Measurements from ENCODE around the gene PPP1R1B.

PPP1R1B gene

DNA sequence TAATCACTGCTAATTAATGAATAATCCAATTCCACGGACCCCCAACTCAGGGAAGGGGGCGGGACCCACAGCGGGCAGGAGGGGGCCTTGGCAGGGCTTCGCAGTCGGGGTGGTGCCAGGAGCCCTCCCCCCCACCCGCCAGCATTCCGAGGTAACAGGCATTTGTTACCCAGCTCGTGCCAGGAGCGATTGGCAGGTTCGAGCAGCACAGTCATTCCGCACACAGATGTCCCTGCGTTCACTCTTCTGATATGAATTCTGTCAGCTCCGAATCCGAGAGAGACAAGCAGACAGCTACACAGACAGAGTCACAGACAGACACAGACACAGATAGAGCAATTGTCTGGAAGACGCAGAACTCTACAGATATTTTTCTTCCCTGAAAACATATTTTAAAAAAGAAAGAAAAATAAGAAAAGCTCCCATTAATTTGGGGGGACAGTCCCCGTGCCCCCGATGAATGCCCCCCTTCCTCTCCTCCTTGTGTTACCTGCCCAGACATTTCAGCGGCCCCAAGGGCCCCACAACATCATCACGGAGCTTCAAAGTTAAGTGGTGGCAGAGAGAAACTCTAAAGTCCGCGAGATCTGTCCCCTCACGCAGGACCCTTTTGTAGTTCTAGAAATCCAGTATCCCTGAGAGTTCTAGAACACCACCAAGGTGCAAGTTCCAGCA lies 29.2 kb upstream of the PPP1R1B start:
- TF ChIP-seq CTCF (IDR thresholded peaks at IDR 0.05; ENCODE audit: borderline replicate concordance, insufficient read depth, low read depth, low read length): no peak

GRCh38 chr17:39598047-39598481 lies 28.7 kb upstream of the PPP1R1B start:
- no peak overlapping the region for H3K4me3 ChIP-seq (ENCODE audit: low read depth, low read length)
- no peak for TF ChIP-seq CTCF (IDR thresholded peaks at IDR 0.05; ENCODE audit: borderline replicate concordance, insufficient read depth, low read depth, low read length)

More for the DNA sequence above, 29.2 kb upstream of the PPP1R1B start:
- no peak overlapping the region for H3K4me3 ChIP-seq (ENCODE audit: low read depth, low read length)

- no peak overlapping the region for H3K4me3 ChIP-seq (ENCODE audit: low read depth, low read length)
- TF ChIP-seq CTCF (IDR thresholded peaks at IDR 0.05; ENCODE audit: borderline replicate concordance, insufficient read depth, low read depth, low read length): no peak
Measured at GRCh38 chr17:39598630-39599003, 28.1 kb upstream of the PPP1R1B start.

DNA sequence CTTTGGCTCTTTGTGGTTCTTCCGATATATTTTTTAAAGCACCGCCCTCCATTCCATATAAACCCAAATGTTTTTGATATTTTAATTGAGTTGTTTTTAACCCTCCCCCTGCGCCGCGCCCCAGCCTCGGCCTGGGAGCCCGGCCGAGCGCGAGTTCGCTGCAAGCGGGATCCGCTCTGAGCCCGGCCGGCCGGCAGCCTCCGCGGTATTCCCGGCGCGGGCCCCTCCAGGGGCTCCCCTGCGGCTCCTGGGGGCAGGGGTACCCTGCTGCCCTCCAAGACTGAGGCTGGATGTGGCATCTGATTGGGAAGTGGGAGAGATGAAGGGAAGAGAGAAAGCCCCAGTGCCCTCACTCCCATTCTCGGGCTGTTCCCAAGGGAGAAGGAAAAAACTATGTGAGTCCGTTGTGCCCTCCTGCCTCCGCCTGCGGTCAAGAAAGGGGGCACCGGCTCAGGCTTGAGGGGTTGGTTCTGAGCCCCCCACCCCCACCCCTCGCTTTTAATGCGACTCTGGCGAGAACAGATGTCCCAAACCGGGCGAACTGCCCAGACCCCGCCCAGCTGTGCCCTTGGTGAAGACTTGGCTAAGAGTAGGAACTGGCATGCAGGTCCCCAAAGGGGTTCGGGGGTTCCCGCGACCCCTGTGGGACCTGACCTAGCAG lies 27.6 kb upstream of the PPP1R1B start:
- no peak overlapping the region for H3K4me3 ChIP-seq (ENCODE audit: low read depth, low read length)
- TF ChIP-seq CTCF (IDR thresholded peaks at IDR 0.05; ENCODE audit: borderline replicate concordance, insufficient read depth, low read depth, low read length): no peak

- H3K4me3 ChIP-seq (ENCODE audit: low read depth, low read length): no peak overlapping the region
- TF ChIP-seq CTCF (IDR thresholded peaks at IDR 0.05; ENCODE audit: borderline replicate concordance, insufficient read depth, low read depth, low read length): no peak
Measured at GRCh38 chr17:39599665-39600231, 27.0 kb upstream of the PPP1R1B start.

DNA sequence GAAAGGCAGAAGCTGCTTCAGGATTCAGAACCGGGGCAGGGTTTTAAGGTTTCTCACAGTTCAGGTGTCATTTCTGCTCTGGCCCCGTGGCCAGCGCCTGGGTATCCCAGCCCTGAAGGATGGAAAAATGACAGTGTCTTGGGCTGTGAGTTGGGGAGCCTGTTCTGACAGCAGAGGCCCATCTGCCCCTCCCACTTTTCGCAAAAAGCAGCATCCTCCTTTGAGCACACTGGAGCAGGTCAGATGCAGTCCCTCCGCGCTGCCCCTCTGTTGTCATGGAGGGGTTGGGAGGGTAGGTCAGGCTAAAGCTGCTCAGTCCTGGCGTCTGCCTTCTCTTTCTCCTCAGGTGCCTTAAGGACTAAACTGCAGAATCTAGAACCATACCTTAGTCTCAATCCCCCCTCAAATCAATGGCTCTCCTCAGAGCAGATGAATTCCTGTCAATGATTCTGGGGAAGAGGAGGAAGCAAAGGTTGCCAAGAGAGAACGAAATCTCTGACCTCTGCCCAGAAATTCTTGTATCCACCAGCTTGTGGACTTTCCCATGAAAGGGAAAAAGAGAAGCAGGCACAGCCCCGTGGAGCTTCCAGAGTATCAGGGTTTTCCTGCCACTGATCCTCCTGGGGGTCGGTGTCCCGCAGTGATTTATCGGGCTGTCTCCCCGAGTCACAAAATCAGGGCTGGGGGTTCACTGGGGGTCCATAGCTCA lies 26.3 kb upstream of the PPP1R1B start:
- TF ChIP-seq CTCF (IDR thresholded peaks at IDR 0.05; ENCODE audit: borderline replicate concordance, insufficient read depth, low read depth, low read length): no peak

More for the DNA sequence above, 26.3 kb upstream of the PPP1R1B start:
- H3K4me3 ChIP-seq (ENCODE audit: low read depth, low read length): no peak overlapping the region

All from GM12875 (cell line).